C4-2B (cell line): ENCODE measurements around the gene LGR6.

Experiments
- H3K27ac ChIP-seq: fragments of 450-650 bp; 2 replicates; pipeline ENCODE4 v1.5.1; 2017
- CTCF ChIP-seq: fragments of 450-650 bp; conservative IDR thresholded peaks from 2 replicates; pipeline ENCODE4 v1.5.1; 2017; ENCODE audit warnings: mild to moderate bottlenecking
- ZFX ChIP-seq: fragments of 450-650 bp; IDR thresholded peaks from 2 replicates; pipeline ENCODE4 v1.6.1; 2017

LGR6 gene

GRCh38 chr1:202280595-202280994 is 87.0 kb downstream of the LGR6 start:
- H3K27ac ChIP-seq, result no peak overlapping the region
- no peak for TF ChIP-seq ZFX

GRCh38 chr1:202281316-202282024 is 87.9 kb downstream of the LGR6 start:
- TF ChIP-seq CTCF (no peak), ZFX (no peak)
- H3K27ac ChIP-seq, result no peak overlapping the region

GRCh38 chr1:202282025-202282371 is 88.4 kb downstream of the LGR6 start:
- no peak for TF ChIP-seq ZFX
- no peak for TF ChIP-seq CTCF
- H3K27ac ChIP-seq, result no peak overlapping the region

GRCh38 chr1:202282596-202283283 is 89.1 kb downstream of the LGR6 start:
- H3K27ac ChIP-seq, result no peak overlapping the region
- TF ChIP-seq ZFX, result no peak
- TF ChIP-seq CTCF, result no peak

- TF ChIP-seq ZFX (no peak), CTCF (no peak)
- H3K27ac ChIP-seq, result no peak overlapping the region
Measured at GRCh38 chr1:202283379-202283844, 89.8 kb downstream of the LGR6 start.

GRCh38 chr1:202283991-202284390 is 90.4 kb downstream of the LGR6 start:
- H3K27ac ChIP-seq, result no peak overlapping the region
- TF ChIP-seq ZFX, result no peak
- no peak for TF ChIP-seq CTCF

GRCh38 chr1:202285908-202286307 is 92.3 kb downstream of the LGR6 start:
- TF ChIP-seq CTCF, result no peak
- TF ChIP-seq ZFX, result no peak
- no peak overlapping the region for H3K27ac ChIP-seq
